ENCODE measurements around the gene ZEB1.

DNA sequence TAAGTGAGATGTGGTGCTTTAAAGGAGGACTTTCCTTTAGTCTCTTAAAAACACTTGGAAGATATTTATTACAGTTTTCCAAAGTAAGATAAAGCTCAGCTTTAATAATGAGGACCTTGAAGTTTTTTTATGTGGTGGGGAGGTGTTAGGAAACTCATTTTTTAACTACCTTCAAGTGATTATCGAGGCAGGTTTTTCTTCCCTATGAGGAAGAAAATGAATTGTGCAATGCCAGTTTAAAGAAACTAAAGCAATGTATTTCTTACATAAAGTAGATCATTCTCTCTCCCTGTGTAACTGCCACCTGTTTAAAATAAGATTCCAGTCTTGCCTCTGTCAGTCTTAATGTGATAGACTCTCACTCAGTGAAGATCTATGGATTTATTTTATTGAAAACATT, 27.9 kb downstream of the ZEB1 start:
- TF ChIP-seq TEAD4 (IDR thresholded peaks at IDR 0.05; ENCODE audit: low read length) (no peak), TEAD4 (CRISPR knock-in tag; IDR thresholded peaks at IDR 0.05; ENCODE audit: borderline replicate concordance) (no peak), GATA2 (CRISPR knock-in tag; IDR thresholded peaks at IDR 0.05) (no peak), SMARCB1 (IDR thresholded peaks at IDR 0.05; ENCODE audit: insufficient read length, low read depth) (no peak), CBFB (CRISPR knock-in tag; IDR thresholded peaks at IDR 0.05) (no peak), PPARD (CRISPR knock-in tag; IDR thresholded peaks at IDR 0.05) (no peak), CHD2 (IDR thresholded peaks at IDR 0.05; ENCODE audit: low read depth, low read length) (no peak), POLR2AphosphoS5 (IDR thresholded peaks at IDR 0.05; ENCODE audit: control insufficient read depth, insufficient read depth, low read depth, low read length) (no peak), DNMT1 (IDR thresholded peaks at IDR 0.05) (no peak), KDM5B (IDR thresholded peaks at IDR 0.05; ENCODE audit: insufficient replicate concordance, low read depth, low read length) (no peak), MYNN (IDR thresholded peaks at IDR 0.05) (no peak), MYNN (CRISPR knock-in tag; IDR thresholded peaks at IDR 0.05) (no peak)
- TF ChIP-seq, protein P1, sequence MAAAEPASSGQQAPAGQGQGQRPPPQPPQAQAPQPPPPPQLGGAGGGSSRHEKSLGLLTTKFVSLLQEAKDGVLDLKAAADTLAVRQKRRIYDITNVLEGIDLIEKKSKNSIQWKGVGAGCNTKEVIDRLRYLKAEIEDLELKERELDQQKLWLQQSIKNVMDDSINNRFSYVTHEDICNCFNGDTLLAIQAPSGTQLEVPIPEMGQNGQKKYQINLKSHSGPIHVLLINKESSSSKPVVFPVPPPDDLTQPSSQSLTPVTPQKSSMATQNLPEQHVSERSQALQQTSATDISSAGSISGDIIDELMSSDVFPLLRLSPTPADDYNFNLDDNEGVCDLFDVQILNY (CRISPR knock-in tag; IDR thresholded peaks at IDR 0.05), result no peak
- TF ChIP-seq, protein P2, sequence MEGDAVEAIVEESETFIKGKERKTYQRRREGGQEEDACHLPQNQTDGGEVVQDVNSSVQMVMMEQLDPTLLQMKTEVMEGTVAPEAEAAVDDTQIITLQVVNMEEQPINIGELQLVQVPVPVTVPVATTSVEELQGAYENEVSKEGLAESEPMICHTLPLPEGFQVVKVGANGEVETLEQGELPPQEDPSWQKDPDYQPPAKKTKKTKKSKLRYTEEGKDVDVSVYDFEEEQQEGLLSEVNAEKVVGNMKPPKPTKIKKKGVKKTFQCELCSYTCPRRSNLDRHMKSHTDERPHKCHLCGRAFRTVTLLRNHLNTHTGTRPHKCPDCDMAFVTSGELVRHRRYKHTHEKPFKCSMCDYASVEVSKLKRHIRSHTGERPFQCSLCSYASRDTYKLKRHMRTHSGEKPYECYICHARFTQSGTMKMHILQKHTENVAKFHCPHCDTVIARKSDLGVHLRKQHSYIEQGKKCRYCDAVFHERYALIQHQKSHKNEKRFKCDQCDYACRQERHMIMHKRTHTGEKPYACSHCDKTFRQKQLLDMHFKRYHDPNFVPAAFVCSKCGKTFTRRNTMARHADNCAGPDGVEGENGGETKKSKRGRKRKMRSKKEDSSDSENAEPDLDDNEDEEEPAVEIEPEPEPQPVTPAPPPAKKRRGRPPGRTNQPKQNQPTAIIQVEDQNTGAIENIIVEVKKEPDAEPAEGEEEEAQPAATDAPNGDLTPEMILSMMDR (IDR thresholded peaks at IDR 0.05 in 2 of 3, conservative IDR thresholded peaks at IDR 0.05 in 1 of 3; ENCODE audit: insufficient read depth in 2 of 3, low read depth in 1 of 3, low read length in 3 of 3), result no peak
- TF ChIP-seq, protein P3, sequence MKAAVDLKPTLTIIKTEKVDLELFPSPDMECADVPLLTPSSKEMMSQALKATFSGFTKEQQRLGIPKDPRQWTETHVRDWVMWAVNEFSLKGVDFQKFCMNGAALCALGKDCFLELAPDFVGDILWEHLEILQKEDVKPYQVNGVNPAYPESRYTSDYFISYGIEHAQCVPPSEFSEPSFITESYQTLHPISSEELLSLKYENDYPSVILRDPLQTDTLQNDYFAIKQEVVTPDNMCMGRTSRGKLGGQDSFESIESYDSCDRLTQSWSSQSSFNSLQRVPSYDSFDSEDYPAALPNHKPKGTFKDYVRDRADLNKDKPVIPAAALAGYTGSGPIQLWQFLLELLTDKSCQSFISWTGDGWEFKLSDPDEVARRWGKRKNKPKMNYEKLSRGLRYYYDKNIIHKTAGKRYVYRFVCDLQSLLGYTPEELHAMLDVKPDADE (conservative IDR thresholded peaks at IDR 0.05; ENCODE audit: control insufficient read depth, low read depth, low read length), result no peak
- TF ChIP-seq, protein P4, sequence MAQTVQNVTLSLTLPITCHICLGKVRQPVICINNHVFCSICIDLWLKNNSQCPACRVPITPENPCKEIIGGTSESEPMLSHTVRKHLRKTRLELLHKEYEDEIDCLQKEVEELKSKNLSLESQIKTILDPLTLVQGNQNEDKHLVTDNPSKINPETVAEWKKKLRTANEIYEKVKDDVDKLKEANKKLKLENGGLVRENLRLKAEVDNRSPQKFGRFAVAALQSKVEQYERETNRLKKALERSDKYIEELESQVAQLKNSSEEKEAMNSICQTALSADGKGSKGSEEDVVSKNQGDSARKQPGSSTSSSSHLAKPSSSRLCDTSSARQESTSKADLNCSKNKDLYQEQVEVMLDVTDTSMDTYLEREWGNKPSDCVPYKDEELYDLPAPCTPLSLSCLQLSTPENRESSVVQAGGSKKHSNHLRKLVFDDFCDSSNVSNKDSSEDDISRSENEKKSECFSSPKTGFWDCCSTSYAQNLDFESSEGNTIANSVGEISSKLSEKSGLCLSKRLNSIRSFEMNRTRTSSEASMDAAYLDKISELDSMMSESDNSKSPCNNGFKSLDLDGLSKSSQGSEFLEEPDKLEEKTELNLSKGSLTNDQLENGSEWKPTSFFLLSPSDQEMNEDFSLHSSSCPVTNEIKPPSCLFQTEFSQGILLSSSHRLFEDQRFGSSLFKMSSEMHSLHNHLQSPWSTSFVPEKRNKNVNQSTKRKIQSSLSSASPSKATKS (CRISPR knock-in tag; IDR thresholded peaks at IDR 0.05), result no peak
